Measurements from ENCODE around the gene ADAM30.

Gene ADAM30

GRCh38 chr1:119895102-119895501 is 1.2 kb downstream of the ADAM30 start:
- intact Hi-C loops (cut with micrococcal nuclease): no loop called here
- Mint-ChIP-seq H3K27me3 (peaks cover 5% of the 10 kb centered on the region), H3K9me3 (no peaks in the 10 kb centered on the region), H3K36me3 (ENCODE audit: low read depth) (no peaks in the 10 kb centered on the region), H3K4me3 (no peak overlapping the region), H3K27ac (no peak overlapping the region), H3K4me1 (ENCODE audit: low read depth) (no peaks in the 10 kb centered on the region)

GRCh38 chr1:119893827-119894700 is 2.3 kb downstream of the ADAM30 start:
- Mint-ChIP-seq H3K4me3 (no peak overlapping the region), H3K9me3 (peaks cover 5% of the 10 kb centered on the region), H3K4me1 (ENCODE audit: low read depth) (no peaks in the 10 kb centered on the region), H3K27ac (no peak overlapping the region), H3K36me3 (ENCODE audit: low read depth) (no peaks in the 10 kb centered on the region), H3K27me3 (peaks cover 5% of the 10 kb centered on the region)
- intact Hi-C loops (cut with micrococcal nuclease): no loop called here

- peaks cover 5% of the 10 kb centered on the region for H3K27me3 Mint-ChIP-seq
- H3K27ac Mint-ChIP-seq: no peak overlapping the region
- intact Hi-C loops (cut with micrococcal nuclease): no loop called here
- H3K36me3 Mint-ChIP-seq (ENCODE audit: low read depth): peaks cover 6% of the 10 kb centered on the region
- H3K9me3 Mint-ChIP-seq: peaks cover 12% of the 10 kb centered on the region
- no peak overlapping the region for H3K4me3 Mint-ChIP-seq
- H3K4me1 Mint-ChIP-seq (ENCODE audit: low read depth): no peaks in the 10 kb centered on the region
These were observed 3.0 kb downstream of the ADAM30 start for GRCh38 chr1:119893238-119893791.

GRCh38 chr1:119891386-119891785 is 4.9 kb downstream of the ADAM30 start:
- peaks cover 5% of the 10 kb centered on the region for H3K27me3 Mint-ChIP-seq
- peaks cover 11% of the 10 kb centered on the region for H3K36me3 Mint-ChIP-seq (ENCODE audit: low read depth)
- no peak overlapping the region for H3K4me3 Mint-ChIP-seq
- intact Hi-C loops (cut with micrococcal nuclease): no loop called here
- no peaks in the 10 kb centered on the region for H3K4me1 Mint-ChIP-seq (ENCODE audit: low read depth)
- H3K9me3 Mint-ChIP-seq: peaks cover 22% of the 10 kb centered on the region
- H3K27ac Mint-ChIP-seq: no peak overlapping the region

GRCh38 chr1:119888476-119888875 is 7.8 kb downstream of the ADAM30 start:
- H3K36me3 Mint-ChIP-seq (ENCODE audit: low read depth): peaks cover 11% of the 10 kb centered on the region
- peaks cover 22% of the 10 kb centered on the region for H3K9me3 Mint-ChIP-seq
- no peaks in the 10 kb centered on the region for H3K4me1 Mint-ChIP-seq (ENCODE audit: low read depth)
- no peak overlapping the region for H3K4me3 Mint-ChIP-seq
- intact Hi-C loops (cut with micrococcal nuclease): no loop called here
- H3K27me3 Mint-ChIP-seq: no peaks in the 10 kb centered on the region
- H3K27ac Mint-ChIP-seq: no peak overlapping the region

- Mint-ChIP-seq H3K9me3 (peaks cover 22% of the 10 kb centered on the region), H3K4me3 (no peak overlapping the region), H3K27ac (no peak overlapping the region), H3K4me1 (ENCODE audit: low read depth) (no peaks in the 10 kb centered on the region), H3K36me3 (ENCODE audit: low read depth) (peaks cover 11% of the 10 kb centered on the region), H3K27me3 (no peaks in the 10 kb centered on the region)
- intact Hi-C loops (cut with micrococcal nuclease): no loop called here
These were observed 8.9 kb downstream of the ADAM30 start for GRCh38 chr1:119887427-119887826.

- Mint-ChIP-seq H3K9me3 (peaks cover 22% of the 10 kb centered on the region), H3K27ac (no peak overlapping the region), H3K4me1 (ENCODE audit: low read depth) (no peaks in the 10 kb centered on the region), H3K4me3 (no peak overlapping the region), H3K36me3 (ENCODE audit: low read depth) (peaks cover 11% of the 10 kb centered on the region), H3K27me3 (no peaks in the 10 kb centered on the region)
- intact Hi-C loops (cut with micrococcal nuclease): no loop called here
These were observed 10.2 kb downstream of the ADAM30 start for GRCh38 chr1:119885903-119886783.

- intact Hi-C loops (cut with micrococcal nuclease): no loop called here
- Mint-ChIP-seq H3K27ac (no peak overlapping the region), H3K36me3 (ENCODE audit: low read depth) (peaks cover 11% of the 10 kb centered on the region), H3K4me1 (ENCODE audit: low read depth) (peaks cover 3% of the 10 kb centered on the region), H3K27me3 (no peaks in the 10 kb centered on the region), H3K9me3 (peaks cover 22% of the 10 kb centered on the region), H3K4me3 (no peak overlapping the region)
These were observed 11.6 kb downstream of the ADAM30 start for GRCh38 chr1:119884711-119885110.

GRCh38 chr1:119883826-119884225 is 12.5 kb downstream of the ADAM30 start:
- intact Hi-C loops (cut with micrococcal nuclease): loop anchor here (2.0 kb wide), 1 partner anchor 19 kb away; no protein-coding TSS in a partner anchor
- H3K27ac Mint-ChIP-seq: no peak overlapping the region
- H3K27me3 Mint-ChIP-seq: no peaks in the 10 kb centered on the region
- H3K4me3 Mint-ChIP-seq: no peak overlapping the region
- peaks cover 3% of the 10 kb centered on the region for H3K4me1 Mint-ChIP-seq (ENCODE audit: low read depth)
- H3K9me3 Mint-ChIP-seq: peaks cover 15% of the 10 kb centered on the region
- H3K36me3 Mint-ChIP-seq (ENCODE audit: low read depth): peaks cover 11% of the 10 kb centered on the region

GRCh38 chr1:119882132-119883049 is 13.9 kb downstream of the ADAM30 start:
- intact Hi-C loops (cut with micrococcal nuclease): loop anchor here (2.0 kb wide), 1 partner anchor 20 kb away; no protein-coding TSS in a partner anchor
- H3K27me3 Mint-ChIP-seq: no peaks in the 10 kb centered on the region
- H3K36me3 Mint-ChIP-seq (ENCODE audit: low read depth): no peaks in the 10 kb centered on the region
- H3K9me3 Mint-ChIP-seq: peaks cover under 1% of the 10 kb centered on the region
- H3K4me3 Mint-ChIP-seq: no peak overlapping the region
- no peak overlapping the region for H3K27ac Mint-ChIP-seq
- peaks cover 3% of the 10 kb centered on the region for H3K4me1 Mint-ChIP-seq (ENCODE audit: low read depth)

- Mint-ChIP-seq H3K27me3 (no peaks in the 10 kb centered on the region), H3K4me3 (no peak overlapping the region), H3K9me3 (no peaks in the 10 kb centered on the region), H3K36me3 (ENCODE audit: low read depth) (no peaks in the 10 kb centered on the region), H3K4me1 (ENCODE audit: low read depth) (peaks cover 3% of the 10 kb centered on the region), H3K27ac (peak overlapping the region; percentile 13)
- intact Hi-C loops (cut with micrococcal nuclease): no loop called here
These were observed 16.5 kb downstream of the ADAM30 start for GRCh38 chr1:119879510-119880434.

GRCh38 chr1:119878171-119878570 is 18.1 kb downstream of the ADAM30 start:
- H3K27ac Mint-ChIP-seq: no peak overlapping the region
- H3K27me3 Mint-ChIP-seq: no peaks in the 10 kb centered on the region
- no peaks in the 10 kb centered on the region for H3K9me3 Mint-ChIP-seq
- no peak overlapping the region for H3K4me3 Mint-ChIP-seq
- H3K36me3 Mint-ChIP-seq (ENCODE audit: low read depth): no peaks in the 10 kb centered on the region
- peaks cover 3% of the 10 kb centered on the region for H3K4me1 Mint-ChIP-seq (ENCODE audit: low read depth)
- intact Hi-C loops (cut with micrococcal nuclease): no loop called here

Measured in dendritic cell treated with granulocyte-macrophage colony-stimulating factor and Interleukin-4, amounts not matched to agents 40 ng/mL and 50 ng/mL, for 4 days (primary cell).